Kidney tubule cell (primary cell): ENCODE data around the gene NOP10.
"Not testable (repeated sequence)": the region's sequence is repeated elsewhere in the genome, so short reads cannot be mapped to it uniquely, and the experiment has no call there.

Source experiments
- DNase-seq: peaks from one replicate; pipeline ENCODE4 v3.0.0-alpha.2; 2018; ENCODE audit warnings: low spot score

NOP10 gene

GRCh38 chr15:34358948-34359347 is 16.0 kb upstream of the NOP10 start:
- no peak for DNase-seq

GRCh38 chr15:34358367-34358766 is 15.4 kb upstream of the NOP10 start:
- DNase-seq, result no peak

- no peak for DNase-seq
These were observed 14.7 kb upstream of the NOP10 start for GRCh38 chr15:34357653-34358052.

GRCh38 chr15:34355241-34355640 is 12.3 kb upstream of the NOP10 start:
- no peak for DNase-seq

- DNase-seq, result no peak
These were observed 11.3 kb upstream of the NOP10 start for GRCh38 chr15:34354286-34354685.

- DNase-seq, result no peak
These were observed 10.7 kb upstream of the NOP10 start for GRCh38 chr15:34353627-34354026.

GRCh38 chr15:34352996-34353395 is 10.1 kb upstream of the NOP10 start:
- DNase-seq, result not testable (repeated sequence)

GRCh38 chr15:34349769-34350168 is 6.8 kb upstream of the NOP10 start:
- no peak for DNase-seq

GRCh38 chr15:34348735-34349300 is 5.9 kb upstream of the NOP10 start:
- no peak for DNase-seq

- DNase-seq, result no peak
These were observed 5.2 kb upstream of the NOP10 start for GRCh38 chr15:34347951-34348638.

GRCh38 chr15:34342213-34342736 is 661 bp downstream of the NOP10 start:
- not testable (repeated sequence) for DNase-seq

- DNase-seq, result no peak
These were observed 1.3 kb downstream of the NOP10 start for GRCh38 chr15:34341381-34342212.

- no peak for DNase-seq
These were observed 3.0 kb downstream of the NOP10 start for GRCh38 chr15:34339946-34340345.

GRCh38 chr15:34338347-34338746 is 4.6 kb downstream of the NOP10 start:
- DNase-seq, result no peak

GRCh38 chr15:34337557-34338306 is 5.2 kb downstream of the NOP10 start, which contains the start of gene SLC12A6:
Gene SLC12A6, minus strand, starts transcription at chr15:34337781. Its CDS starts 1,101 bp downstream, at chr15:34336680.
- peak; percentile 96 for DNase-seq

- DNase-seq, result no peak
These were observed 5.9 kb downstream of the NOP10 start for GRCh38 chr15:34336991-34337556.

GRCh38 chr15:34336231-34336990 is 6.5 kb downstream of the NOP10 start:
- no peak for DNase-seq

- no peak for DNase-seq
These were observed 7.5 kb downstream of the NOP10 start for GRCh38 chr15:34335176-34336032.

GRCh38 chr15:34334672-34335071 is 8.3 kb downstream of the NOP10 start:
- no peak for DNase-seq

- DNase-seq, result no peak
These were observed 10.3 kb downstream of the NOP10 start for GRCh38 chr15:34332553-34333120.
